ENCODE data around the gene CMYA5.

DNA sequence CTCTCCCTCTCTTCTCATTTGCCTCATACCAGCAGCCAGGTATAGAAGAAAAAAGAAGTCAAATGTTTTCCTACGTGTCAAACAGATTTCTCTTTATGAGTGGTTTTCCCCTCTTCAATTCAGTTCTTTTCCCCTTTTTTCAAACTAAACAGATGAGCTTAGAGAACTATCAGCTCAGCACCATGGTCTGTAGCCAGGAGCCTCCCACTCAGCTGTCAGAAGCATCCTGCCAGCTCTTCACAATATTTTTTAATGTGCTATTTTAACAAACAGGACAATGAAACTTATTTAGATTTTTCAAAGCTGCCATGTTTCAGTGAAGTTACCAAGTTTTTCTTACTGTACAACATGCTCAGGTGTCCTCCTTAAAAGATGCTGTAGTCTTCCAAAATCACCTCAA, 63.5 kb downstream of the CMYA5 start:
- TF ChIP-seq CTCF (conservative IDR thresholded peaks at IDR 0.05; ENCODE audit: low read length) (no peak), EZH2phosphoT487 (IDR thresholded peaks at IDR 0.05; ENCODE audit: borderline replicate concordance) (no peak)

Measured in Loucy (cell line).